ENCODE data around the gene EDARADD. TPM values are rescaled to one million over a fixed set of nuclear protein-coding genes. Genes with fewer than 3 reads are reported as not detected.

EDARADD gene
- total and polyA plus RNA-seq, 2 of the 8 experiments (the other 6 are each of a cell fraction or from before 2014, with no cell fraction given), result 3.4 to 6.1 TPM

- TF ChIP-seq GTF2F1 (IDR thresholded peaks at IDR 0.05; ENCODE audit: borderline replicate concordance, low read depth, low read length) (no peak), SUZ12 (IDR thresholded peaks at IDR 0.05; ENCODE audit: low read length) (no peak), CTCF (IDR thresholded peaks at IDR 0.05; ENCODE audit: control extremely low read depth in 1 of 3, insufficient read depth in 1 of 3, low read depth in 1 of 3, low read length in 3 of 3) (no peak), SIRT6 (IDR thresholded peaks at IDR 0.05; ENCODE audit: low read length) (no peak), BACH1 (IDR thresholded peaks at IDR 0.05; ENCODE audit: low read length) (peak; percentile 35; the same call in 1 of the 2 replicates), SP2 (IDR thresholded peaks at IDR 0.05; ENCODE audit: low read length) (no peak), JUN (IDR thresholded peaks at IDR 0.05; ENCODE audit: low read depth, low read length) (no peak), ATF3 (IDR thresholded peaks at IDR 0.05; ENCODE audit: insufficient read depth, low read depth, low read length) (no peak), CBX5 (IDR thresholded peaks at IDR 0.05; ENCODE audit: low read depth, low read length) (no peak), SP1 (IDR thresholded peaks at IDR 0.05; ENCODE audit: low read depth, low read length) (0 out of 2 replicates have a peak, but pooled peaks have one; percentile 14), SRF (IDR thresholded peaks at IDR 0.05; ENCODE audit: low read depth, low read length) (no peak), RNF2 (IDR thresholded peaks at IDR 0.05; ENCODE audit: borderline replicate concordance, low read depth, low read length, missing control alignments, poor library complexity, severe bottlenecking) (no peak), MAX (IDR thresholded peaks at IDR 0.05) (peak; percentile 35; the same call in 1 of the 2 replicates), HDAC6 (IDR thresholded peaks at IDR 0.05; ENCODE audit: low read depth, low read length) (no peak), HDAC2 (IDR thresholded peaks at IDR 0.05; ENCODE audit: borderline replicate concordance in 1 of 2, low read depth in 2 of 2, low read length in 2 of 2) (no peak; a peak in 1 of 4 replicates), SIX5 (IDR thresholded peaks at IDR 0.05; ENCODE audit: low read depth, low read length) (no peak), EP300 (IDR thresholded peaks at IDR 0.05; ENCODE audit: borderline replicate concordance in 1 of 2, low read depth in 2 of 2, low read length in 2 of 2) (peak in 1 of 2 experiments; percentile 68; a peak in 1 of 3 replicates), USF2 (IDR thresholded peaks at IDR 0.05; ENCODE audit: low read length) (no peak), RFX5 (IDR thresholded peaks at IDR 0.05; ENCODE audit: borderline replicate concordance, low read depth, low read length) (no peak)
Measured at GRCh38 chr1:236502972-236503639, 109.0 kb downstream of the EDARADD start (continued).
